HG03039 (cell line): ENCODE results near the gene KCP.

Experiments
- ATAC-seq: cut with Tn5 transposase; IDR thresholded peaks from one replicate; pipeline ENCODE4 v1.9.1; 2021; ENCODE audit warnings: mild to moderate bottlenecking, moderate library complexity; ENCODE audit not compliant: unreplicated experiment

KCP gene

GRCh38 chr7:128842674-128843641 is 67.6 kb downstream of the KCP start:
- ATAC-seq = no peak

DNA sequence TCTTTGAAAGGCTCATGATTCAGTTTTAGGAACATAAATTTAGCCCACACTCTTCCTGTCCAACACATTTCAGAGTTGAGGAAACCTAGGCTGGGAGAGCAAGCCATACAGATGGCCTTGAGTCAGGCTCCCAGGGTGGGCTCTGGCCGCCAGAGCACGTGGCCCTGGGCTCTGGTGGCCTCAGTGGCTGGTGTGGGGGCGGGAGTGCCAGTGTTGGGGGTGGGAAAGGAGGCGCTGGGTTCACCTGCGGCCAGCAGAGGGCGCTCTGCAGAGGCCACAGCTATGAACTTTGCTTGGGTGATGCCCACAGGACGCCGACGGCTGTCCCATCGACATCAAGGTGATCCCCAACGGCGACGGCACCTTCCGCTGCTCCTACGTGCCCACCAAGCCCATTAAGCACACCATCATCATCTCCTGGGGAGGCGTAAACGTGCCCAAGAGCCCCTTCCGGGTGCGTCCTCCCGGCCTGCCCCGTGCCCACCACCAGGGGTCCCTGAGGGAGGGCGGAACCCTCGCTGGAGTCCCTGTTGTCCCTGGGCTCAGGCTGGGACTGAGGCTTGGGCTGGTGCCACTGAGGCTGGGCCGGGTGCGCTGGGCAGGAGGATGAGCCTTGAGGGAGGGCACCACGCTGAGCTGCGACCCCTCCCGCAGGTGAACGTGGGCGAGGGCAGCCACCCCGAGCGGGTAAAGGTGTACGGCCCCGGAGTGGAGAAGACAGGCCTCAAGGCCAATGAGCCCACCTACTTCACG is 68.4 kb downstream of the KCP start:
- no peak for ATAC-seq

GRCh38 chr7:128841171-128841690 is 69.3 kb downstream of the KCP start:
- ATAC-seq = no peak

DNA sequence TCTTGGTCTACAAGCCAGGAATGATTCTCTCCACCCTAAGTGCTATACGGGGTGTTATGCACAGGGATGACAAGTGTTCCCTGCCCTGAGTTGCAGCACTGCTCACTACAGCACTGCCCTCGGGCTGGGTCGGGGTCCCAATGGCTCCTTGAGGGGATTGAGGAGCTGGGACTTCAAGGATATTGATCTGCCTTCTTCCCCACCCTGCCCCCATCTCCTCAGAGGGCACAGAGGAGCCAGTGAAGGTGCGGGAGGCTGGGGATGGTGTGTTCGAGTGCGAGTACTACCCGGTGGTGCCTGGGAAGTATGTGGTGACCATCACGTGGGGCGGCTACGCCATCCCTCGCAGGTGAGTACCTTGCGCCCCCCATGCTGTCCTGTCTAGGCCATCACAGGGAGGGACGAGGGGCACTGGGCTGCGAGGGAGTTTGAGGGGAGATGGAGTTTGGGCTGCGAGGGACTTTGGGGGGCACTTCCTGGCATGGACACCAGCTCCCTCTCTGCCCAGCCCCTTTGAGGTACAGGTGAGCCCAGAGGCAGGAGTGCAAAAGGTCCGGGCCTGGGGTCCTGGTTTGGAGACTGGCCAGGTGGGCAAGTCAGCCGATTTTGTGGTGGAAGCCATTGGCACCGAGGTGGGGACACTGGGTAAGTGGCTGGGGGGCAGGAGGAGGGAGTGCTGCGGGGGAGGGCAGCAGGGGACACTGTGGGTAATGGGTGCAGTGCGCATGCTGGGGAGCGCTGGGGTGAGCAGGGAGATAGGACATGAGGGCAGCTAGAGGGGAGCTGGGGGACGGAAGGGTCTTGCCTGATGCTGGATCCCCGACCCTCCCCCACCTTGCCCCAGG is 70.0 kb downstream of the KCP start:
- ATAC-seq = no peak

- no peak for ATAC-seq
Observed at GRCh38 chr7:128839751-128840177, 70.7 kb downstream of the KCP start.

- no peak for ATAC-seq
Observed at GRCh38 chr7:128838981-128839731, 71.4 kb downstream of the KCP start.

DNA sequence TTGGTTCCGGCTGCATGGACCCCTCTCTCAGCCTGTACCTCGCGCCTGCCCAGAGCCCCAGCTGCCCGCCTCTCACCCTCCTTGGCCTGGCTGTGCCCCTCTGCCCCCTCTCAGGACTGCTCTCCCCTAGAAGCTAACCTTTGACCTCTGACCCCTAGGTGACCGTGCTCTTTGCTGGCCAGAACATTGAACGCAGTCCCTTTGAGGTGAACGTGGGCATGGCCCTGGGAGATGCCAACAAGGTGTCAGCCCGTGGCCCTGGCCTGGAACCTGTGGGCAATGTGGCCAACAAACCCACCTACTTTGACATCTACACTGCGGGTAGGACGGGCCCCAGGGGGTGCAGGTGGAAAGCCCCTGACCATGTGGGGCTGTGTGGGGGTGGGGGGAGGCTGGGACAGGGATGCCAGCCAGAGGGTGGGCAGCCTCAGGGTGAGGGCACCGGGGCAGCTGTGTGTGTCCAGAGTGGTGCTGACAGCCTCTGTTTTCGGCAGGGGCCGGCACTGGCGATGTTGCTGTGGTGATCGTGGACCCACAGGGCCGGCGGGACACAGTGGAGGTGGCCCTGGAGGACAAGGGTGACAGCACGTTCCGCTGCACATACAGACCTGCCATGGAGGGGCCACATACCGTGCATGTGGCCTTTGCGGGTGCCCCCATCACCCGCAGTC is 72.3 kb downstream of the KCP start:
- ATAC-seq = no peak

GRCh38 chr7:128837521-128837921 is 73.0 kb downstream of the KCP start:
- no peak for ATAC-seq

GRCh38 chr7:128836729-128837348 is 73.7 kb downstream of the KCP start:
- no peak for ATAC-seq

DNA sequence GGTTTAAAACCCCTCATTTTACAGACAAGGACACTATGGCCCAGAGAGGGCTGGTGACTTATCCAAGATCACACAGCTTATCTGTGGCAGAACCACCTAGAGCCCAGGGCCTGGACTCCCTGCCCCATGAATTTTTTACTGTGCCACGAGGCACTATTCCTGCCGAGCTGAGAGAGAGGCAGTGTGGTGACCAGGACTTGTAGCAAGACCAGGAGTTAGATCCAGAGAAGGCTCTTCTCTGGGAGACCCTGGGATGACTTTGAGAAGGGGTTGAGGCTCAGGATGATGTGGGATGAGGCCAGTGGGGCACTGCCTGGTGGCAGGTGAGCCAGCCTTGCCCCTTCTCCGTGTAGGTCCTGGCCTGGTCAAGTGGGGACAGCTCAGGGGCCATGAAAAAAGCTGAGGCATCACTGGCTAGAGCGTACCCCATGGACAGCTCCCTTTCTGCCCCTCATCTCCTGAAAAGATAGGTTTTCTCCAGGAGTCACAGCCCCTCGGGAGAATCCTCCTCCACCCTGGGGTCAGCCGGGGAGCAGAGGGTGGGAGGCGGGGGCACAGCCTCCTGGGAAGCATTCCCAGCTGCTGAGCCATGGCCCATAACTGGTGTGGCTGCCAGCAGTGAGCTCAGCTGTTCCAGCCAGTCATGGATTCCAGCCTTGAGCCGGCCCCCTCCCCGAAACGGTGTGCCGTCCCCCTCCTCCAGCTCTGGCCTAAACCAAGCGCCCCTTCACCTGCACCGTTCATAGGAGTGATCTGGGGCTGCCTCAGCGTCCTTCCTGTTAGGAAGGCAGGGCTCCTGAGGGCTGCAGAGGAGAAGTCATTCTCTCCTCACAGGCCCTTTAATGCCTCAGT is 74.5 kb downstream of the KCP start:
- no peak for ATAC-seq

DNA sequence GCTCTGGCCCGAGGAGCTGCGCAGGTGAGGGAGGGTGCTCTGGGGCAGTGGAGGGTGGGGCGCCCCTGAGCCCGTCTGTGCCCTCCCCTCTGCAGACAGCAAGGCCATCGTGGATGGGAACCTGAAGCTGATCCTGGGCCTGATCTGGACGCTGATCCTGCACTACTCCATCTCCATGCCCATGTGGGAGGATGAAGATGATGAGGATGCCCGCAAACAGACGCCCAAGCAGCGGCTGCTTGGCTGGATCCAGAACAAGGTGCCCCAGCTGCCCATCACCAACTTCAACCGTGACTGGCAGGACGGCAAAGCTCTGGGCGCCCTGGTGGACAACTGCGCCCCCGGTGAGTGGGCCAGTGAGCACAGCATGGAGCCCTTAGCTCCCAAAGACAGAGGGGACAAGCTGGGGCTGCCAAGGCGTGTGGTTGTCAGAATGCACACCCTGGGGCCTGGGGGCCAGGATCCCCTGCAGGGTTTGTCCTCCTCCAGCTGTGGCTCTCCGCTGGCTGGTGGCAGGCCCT is 75.2 kb downstream of the KCP start:
- no peak for ATAC-seq

DNA sequence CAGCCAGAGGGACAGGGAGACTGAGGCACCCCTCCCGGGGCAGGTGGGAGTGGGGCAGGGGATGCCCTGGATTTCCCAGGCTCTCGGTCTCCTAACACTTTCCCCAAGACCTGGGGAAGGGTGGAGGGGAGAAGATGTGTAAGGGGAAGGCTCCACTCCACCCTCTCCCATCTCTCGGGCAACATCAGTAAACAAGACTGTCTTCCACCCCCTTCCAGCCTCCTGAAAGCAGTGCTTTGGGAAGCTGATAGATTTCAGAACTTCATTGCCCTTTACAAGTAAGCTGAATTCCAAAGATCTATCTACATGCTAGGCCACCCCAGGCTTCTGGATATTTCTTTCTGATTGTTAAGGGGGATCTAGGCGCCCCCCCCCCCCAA is 76.6 kb downstream of the KCP start:
- ATAC-seq = no peak

GRCh38 chr7:128833148-128833945 is 77.2 kb downstream of the KCP start:
- ATAC-seq = no peak

DNA sequence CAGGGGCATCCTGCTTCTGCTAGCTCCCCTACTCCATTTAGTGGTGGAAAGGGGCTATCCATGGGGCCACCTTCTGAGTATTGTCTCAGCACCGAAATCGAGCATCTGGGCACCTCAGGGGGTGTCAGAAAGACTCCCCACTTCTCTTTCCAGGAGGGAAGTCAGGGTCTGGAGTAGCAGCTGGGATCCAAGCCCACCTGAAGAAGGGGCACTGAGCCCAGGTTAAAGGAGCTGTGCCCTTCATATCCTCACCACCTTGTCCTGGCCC is 77.7 kb downstream of the KCP start:
- ATAC-seq = no peak

DNA sequence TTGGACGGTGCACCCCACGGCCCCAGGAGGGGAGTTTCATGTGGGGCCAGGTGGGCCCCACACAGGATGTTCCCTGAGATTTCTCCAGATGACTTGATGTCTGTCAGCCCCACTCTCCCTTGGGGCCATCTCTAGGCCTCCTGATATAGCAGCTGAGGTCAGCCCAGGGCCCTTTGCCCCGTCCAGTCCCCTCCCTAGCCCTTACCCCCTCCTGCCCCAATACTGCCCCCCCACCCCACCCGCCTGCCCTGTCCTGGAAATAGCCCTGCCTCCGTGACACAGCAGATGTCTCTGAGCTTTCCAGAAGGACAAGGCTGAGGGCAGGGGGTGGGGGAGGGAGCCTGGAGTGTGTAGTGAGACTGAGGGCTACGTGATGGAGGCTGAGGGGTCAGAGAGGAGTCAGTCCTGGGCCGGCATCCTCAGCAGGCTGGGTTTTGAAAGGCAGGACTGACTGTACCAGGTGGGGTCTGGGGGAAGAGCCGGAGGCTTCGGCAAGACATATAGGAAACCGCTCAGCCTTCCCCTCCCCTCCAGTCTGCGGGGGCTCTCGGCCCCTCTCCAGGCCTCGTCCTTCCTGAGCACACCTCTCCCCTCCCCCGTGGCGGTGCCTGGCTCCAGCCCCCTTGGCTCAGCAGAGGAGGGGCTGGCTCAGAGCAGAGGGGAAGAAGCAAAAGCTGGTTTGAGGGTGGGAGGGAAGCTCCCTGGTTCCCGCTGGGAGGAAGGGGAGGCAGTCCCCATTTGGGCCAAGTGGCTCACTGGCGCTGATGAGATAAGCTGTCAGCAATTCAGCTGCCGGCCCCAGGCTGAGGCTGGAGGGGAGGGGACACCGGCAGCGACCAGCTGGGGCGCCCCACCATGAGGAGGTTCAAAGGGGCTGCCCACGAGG is 78.3 kb downstream of the KCP start:
- no peak for ATAC-seq

GRCh38 chr7:128831178-128831993 is 79.1 kb downstream of the KCP start:
- ATAC-seq = no peak
